BLaER1 treated with 17β-estradiol and CSF1 and Interleukin-3, amounts not matched to agents 10 nM and 100 nM (cell line): ENCODE data around the gene LHX4.

Source experiments
- H3K27ac ChIP-seq, 11 experiments: shearing (Covaris generic); formaldehyde crosslinking; 2 replicates each; pipeline ENCODE4 v1.8.1; 2022
- H3K27me3 ChIP-seq, 11 experiments: shearing (Covaris generic); formaldehyde crosslinking; 2 replicates each; pipeline ENCODE4 v1.8.1; 2022
- H3K36me3 ChIP-seq, 11 experiments: shearing (Covaris generic); formaldehyde crosslinking; 2 replicates each; pipeline ENCODE4 v1.8.1; 2022
- H3K4me1 ChIP-seq, 10 experiments: shearing (Covaris generic); formaldehyde crosslinking; 2 replicates each; pipeline ENCODE4 v1.8.1; 2022
- H3K4me2 ChIP-seq, 11 experiments: shearing (Covaris generic); formaldehyde crosslinking; 2 replicates each; pipeline ENCODE4 v1.8.1; 2022
- H3K4me3 ChIP-seq, 10 experiments: shearing (Covaris generic); formaldehyde crosslinking; 2 replicates each; pipeline ENCODE4 v1.8.1; 2022
- H3K9ac ChIP-seq, 11 experiments: shearing (Covaris generic); formaldehyde crosslinking; 2 replicates each; pipeline ENCODE4 v1.8.1; 2022
- H3K9me3 ChIP-seq, 11 experiments: shearing (Covaris generic); formaldehyde crosslinking; replicated peaks in 1 of 11; 2 replicates each; pipeline ENCODE4 v1.8.1; 2022
- H4K20me1 ChIP-seq, 11 experiments: shearing (Covaris generic); formaldehyde crosslinking; 2 replicates each; pipeline ENCODE4 v1.8.1; 2022
- Cebpa-rat ChIP-seq, 11 experiments: shearing (Covaris generic); IDR thresholded peaks; 2 replicates each; pipeline ENCODE4 v1.8.1; 2022

Gene LHX4

GRCh38 chr1:180231936-180232335 lies 1.9 kb downstream of the LHX4 start:
- Histone ChIP-seq H3K4me3 (peak overlapping the region; percentile 55 to 75 (median 64); a peak in 19 of 20 replicates), H3K36me3 (no peaks in the 10 kb centered on the region), H3K27ac (no peak overlapping the region), H3K9me3 (peaks cover 32 to 46% (median 38%) of the 10 kb centered on the region in 11 experiments), H3K27me3 (peaks cover 98 to 100% (median 99%) of the 10 kb centered on the region in 11 experiments), H4K20me1 (peaks cover 0 to 80% (median 68%) of the 10 kb centered on the region in 11 experiments; a peak in 20 of 22 replicates), H3K4me1 (peaks cover 16 to 31% (median 28%) of the 10 kb centered on the region in 10 experiments; a peak in 18 of 20 replicates), H3K9ac (no peak overlapping the region), H3K4me2 (peak overlapping the region; percentile 90 to 100 (median 98))
- TF ChIP-seq Cebpa-rat (IDR thresholded peaks at IDR 0.05), result no peak

GRCh38 chr1:180232521-180233043 lies 2.5 kb downstream of the LHX4 start:
- Histone ChIP-seq H3K4me2 (no peak overlapping the region), H3K36me3 (no peaks in the 10 kb centered on the region), H3K4me3 (peak overlapping the region in 1 of 10 experiments; percentile 63; a peak in 1 of 20 replicates), H3K27ac (no peak overlapping the region), H3K27me3 (peaks cover 98 to 100% (median 99%) of the 10 kb centered on the region in 11 experiments), H3K9ac (no peak overlapping the region), H4K20me1 (peaks cover 0 to 84% (median 69%) of the 10 kb centered on the region in 11 experiments; a peak in 20 of 22 replicates), H3K4me1 (peaks cover 16 to 31% (median 28%) of the 10 kb centered on the region in 10 experiments; a peak in 18 of 20 replicates), H3K9me3 (peaks cover 32 to 46% (median 38%) of the 10 kb centered on the region in 11 experiments)
- TF ChIP-seq Cebpa-rat (IDR thresholded peaks at IDR 0.05), result no peak

- Histone ChIP-seq H3K4me3 (peak overlapping the region in 8 of 10 experiments; percentile 4 to 35 (median 31); a peak in 9 of 20 replicates), H3K27ac (no peak overlapping the region), H3K27me3 (peaks cover 98 to 100% (median 99%) of the 10 kb centered on the region in 11 experiments), H3K9me3 (peaks cover 32 to 46% (median 38%) of the 10 kb centered on the region in 11 experiments), H3K4me1 (peaks cover 16 to 31% (median 28%) of the 10 kb centered on the region in 10 experiments; a peak in 18 of 20 replicates), H3K36me3 (no peaks in the 10 kb centered on the region), H4K20me1 (peaks cover 0 to 80% (median 65%) of the 10 kb centered on the region in 11 experiments; a peak in 20 of 22 replicates), H3K9ac (no peak overlapping the region), H3K4me2 (no peak overlapping the region)
- no peak for TF ChIP-seq Cebpa-rat (IDR thresholded peaks at IDR 0.05)
These were observed 3.3 kb downstream of the LHX4 start for GRCh38 chr1:180233191-180234011.

GRCh38 chr1:180234369-180235076 lies 4.5 kb downstream of the LHX4 start:
- Histone ChIP-seq H3K36me3 (no peaks in the 10 kb centered on the region), H3K9me3 (peaks cover 32 to 42% (median 36%) of the 10 kb centered on the region in 11 experiments), H3K9ac (no peak overlapping the region), H3K4me3 (peak overlapping the region in 4 of 10 experiments; percentile 9 to 42 (median 28); a peak in 1 of 20 replicates), H3K4me1 (peaks cover 10 to 22% (median 20%) of the 10 kb centered on the region in 10 experiments; a peak in 18 of 20 replicates), H4K20me1 (peaks cover 0 to 78% (median 53%) of the 10 kb centered on the region in 11 experiments; a peak in 19 of 22 replicates), H3K27ac (no peak overlapping the region), H3K4me2 (no peak overlapping the region), H3K27me3 (peaks cover 98 to 100% (median 99%) of the 10 kb centered on the region in 11 experiments)
- TF ChIP-seq Cebpa-rat (IDR thresholded peaks at IDR 0.05), result no peak

- Histone ChIP-seq H3K27me3 (peaks cover 100% of the 10 kb centered on the region in 11 experiments), H3K4me1 (peaks cover 10 to 21% (median 19%) of the 10 kb centered on the region in 10 experiments; a peak in 18 of 20 replicates), H3K9ac (no peak overlapping the region), H4K20me1 (peaks cover 0 to 78% (median 53%) of the 10 kb centered on the region in 11 experiments; a peak in 19 of 22 replicates), H3K27ac (no peak overlapping the region), H3K9me3 (peaks cover 32 to 42% (median 36%) of the 10 kb centered on the region in 11 experiments), H3K4me2 (no peak overlapping the region), H3K36me3 (no peaks in the 10 kb centered on the region), H3K4me3 (0 out of 20 replicates have a peak overlapping the region, but pooled peaks of 4 of the 10 experiments have one; percentile 5 to 42 (median 17))
- TF ChIP-seq Cebpa-rat (IDR thresholded peaks at IDR 0.05), result no peak
These were observed 5.0 kb downstream of the LHX4 start for GRCh38 chr1:180235077-180235501.

GRCh38 chr1:180235502-180236239 lies 5.6 kb downstream of the LHX4 start:
- H3K4me1 ChIP-seq, result peaks cover 6 to 16% (median 14%) of the 10 kb centered on the region in 10 experiments; a peak in 18 of 20 replicates
- no peak for TF ChIP-seq Cebpa-rat (IDR thresholded peaks at IDR 0.05)
- peaks cover 0 to 75% (median 48%) of the 10 kb centered on the region in 11 experiments; a peak in 19 of 22 replicates for H4K20me1 ChIP-seq
- H3K36me3 ChIP-seq, result no peaks in the 10 kb centered on the region
- peaks cover 32 to 42% (median 36%) of the 10 kb centered on the region in 11 experiments for H3K9me3 ChIP-seq
- no peak overlapping the region for H3K4me2 ChIP-seq
- H3K4me3 ChIP-seq, result 0 out of 20 replicates have a peak overlapping the region, but pooled peaks of 1 of the 10 experiments have one; percentile 5
- peaks cover 100% of the 10 kb centered on the region in 11 experiments for H3K27me3 ChIP-seq
- H3K27ac ChIP-seq, result no peak overlapping the region
- H3K9ac ChIP-seq, result no peak overlapping the region

GRCh38 chr1:180236698-180237509 lies 6.8 kb downstream of the LHX4 start:
- Histone ChIP-seq H3K9ac (no peak overlapping the region), H3K4me2 (no peak overlapping the region), H3K4me1 (peaks cover 0 to 3% (median 2%) of the 10 kb centered on the region in 10 experiments; a peak in 13 of 20 replicates), H3K36me3 (no peaks in the 10 kb centered on the region), H3K4me3 (no peak overlapping the region), H4K20me1 (peaks cover 0 to 65% (median 36%) of the 10 kb centered on the region in 11 experiments; a peak in 16 of 22 replicates), H3K27ac (no peak overlapping the region), H3K9me3 (peaks cover 32 to 42% (median 36%) of the 10 kb centered on the region in 11 experiments), H3K27me3 (peaks cover 99 to 100% (median 100%) of the 10 kb centered on the region in 11 experiments)
- TF ChIP-seq Cebpa-rat (IDR thresholded peaks at IDR 0.05), result no peak
